ENCODE results near the gene XG. TPM values are rescaled to one million over a fixed set of nuclear protein-coding genes. Genes with fewer than 3 reads are reported as not detected.

Gene XG
- total and polyA plus RNA-seq, 2 donors from 2014 or later, result 0.43 to 0.50 TPM

DNA sequence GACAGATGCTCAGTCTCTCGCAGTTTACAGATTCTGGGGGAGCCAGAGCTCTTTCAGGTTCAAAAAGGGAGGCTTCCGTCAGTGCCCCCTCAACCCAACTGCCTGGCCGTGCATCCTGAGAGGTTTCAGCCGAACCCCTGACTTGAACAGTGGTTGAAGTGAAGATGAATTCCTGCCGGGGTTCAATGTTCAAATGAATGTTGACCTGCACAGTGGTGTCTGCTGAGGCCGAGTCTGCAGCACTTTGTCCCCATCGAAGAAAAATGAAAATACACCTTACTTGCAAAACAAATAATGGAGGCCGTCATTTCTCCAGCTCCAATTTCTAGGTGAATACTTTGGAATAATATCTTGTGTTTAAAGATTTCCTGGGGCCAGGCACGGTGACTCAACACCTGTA, 110.6 kb downstream of the XG start:
- no peak overlapping the region for H3K4me3 ChIP-seq (ENCODE audit: low read length in 3 of 3)
- no peak overlapping the region for H3K27ac ChIP-seq (ENCODE audit: low read depth in 2 of 2, low read length in 2 of 2)
- no peak overlapping the region for H3K9ac ChIP-seq (ENCODE audit: low read length in 3 of 3)
- TF ChIP-seq, protein P1, sequence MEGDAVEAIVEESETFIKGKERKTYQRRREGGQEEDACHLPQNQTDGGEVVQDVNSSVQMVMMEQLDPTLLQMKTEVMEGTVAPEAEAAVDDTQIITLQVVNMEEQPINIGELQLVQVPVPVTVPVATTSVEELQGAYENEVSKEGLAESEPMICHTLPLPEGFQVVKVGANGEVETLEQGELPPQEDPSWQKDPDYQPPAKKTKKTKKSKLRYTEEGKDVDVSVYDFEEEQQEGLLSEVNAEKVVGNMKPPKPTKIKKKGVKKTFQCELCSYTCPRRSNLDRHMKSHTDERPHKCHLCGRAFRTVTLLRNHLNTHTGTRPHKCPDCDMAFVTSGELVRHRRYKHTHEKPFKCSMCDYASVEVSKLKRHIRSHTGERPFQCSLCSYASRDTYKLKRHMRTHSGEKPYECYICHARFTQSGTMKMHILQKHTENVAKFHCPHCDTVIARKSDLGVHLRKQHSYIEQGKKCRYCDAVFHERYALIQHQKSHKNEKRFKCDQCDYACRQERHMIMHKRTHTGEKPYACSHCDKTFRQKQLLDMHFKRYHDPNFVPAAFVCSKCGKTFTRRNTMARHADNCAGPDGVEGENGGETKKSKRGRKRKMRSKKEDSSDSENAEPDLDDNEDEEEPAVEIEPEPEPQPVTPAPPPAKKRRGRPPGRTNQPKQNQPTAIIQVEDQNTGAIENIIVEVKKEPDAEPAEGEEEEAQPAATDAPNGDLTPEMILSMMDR (IDR thresholded peaks at IDR 0.05; ENCODE audit: borderline replicate concordance, extremely low read depth, insufficient read depth), result no peak
- FAIRE-seq, result no peak
- intact Hi-C loops (cut with DNase I), result no loop called here
- H3K4me1 ChIP-seq (ENCODE audit: control insufficient read depth in 2 of 3, insufficient read depth in 2 of 3, low read depth in 1 of 3, low read length in 3 of 3), result no peaks in the 10 kb centered on the region
- H3K9me3 ChIP-seq (ENCODE audit: control insufficient read depth in 2 of 3, insufficient read depth in 1 of 3, low read length in 3 of 3), result no peaks in the 10 kb centered on the region
- H3K27me3 ChIP-seq (ENCODE audit: control insufficient read depth, insufficient read depth, low read length), result no peaks in the 10 kb centered on the region
- no peaks in the 10 kb centered on the region for H3K36me3 ChIP-seq (ENCODE audit: control insufficient read depth in 2 of 3, insufficient read depth in 3 of 3, low read length in 3 of 3)
- no peak for DNase-seq

DNA sequence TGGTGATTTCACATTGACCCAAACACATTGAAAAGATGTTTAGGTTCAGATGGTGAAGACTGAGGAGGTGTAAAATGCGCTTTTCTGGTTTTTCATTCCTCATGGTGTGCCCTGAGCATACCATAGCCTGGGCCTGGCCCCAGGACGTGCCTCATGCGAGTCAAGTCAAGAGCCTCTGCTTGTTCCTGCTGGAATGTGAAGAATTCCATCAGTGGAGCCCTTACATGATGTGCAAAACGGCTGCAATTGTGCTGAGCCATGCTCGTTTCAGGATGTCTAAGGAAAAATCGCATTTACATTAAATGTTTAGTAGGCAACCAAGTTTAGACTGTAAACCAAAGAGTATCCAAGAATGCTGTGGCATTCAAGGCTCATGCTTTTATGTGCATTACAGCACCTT, 111.8 kb downstream of the XG start:
- H3K36me3 ChIP-seq (ENCODE audit: control insufficient read depth in 2 of 3, insufficient read depth in 3 of 3, low read length in 3 of 3), result no peaks in the 10 kb centered on the region
- no peak overlapping the region for H3K9ac ChIP-seq (ENCODE audit: low read length in 3 of 3)
- FAIRE-seq (no peak), DNase-seq (peak in 2 of 5 donors; percentile 19 to 28)
- H3K4me1 ChIP-seq (ENCODE audit: control insufficient read depth in 2 of 3, insufficient read depth in 2 of 3, low read depth in 1 of 3, low read length in 3 of 3), result no peaks in the 10 kb centered on the region
- H3K9me3 ChIP-seq (ENCODE audit: control insufficient read depth in 2 of 3, insufficient read depth in 1 of 3, low read length in 3 of 3), result no peaks in the 10 kb centered on the region
- no peak overlapping the region for H3K4me3 ChIP-seq (ENCODE audit: low read length in 3 of 3)
- TF ChIP-seq, protein P1 (IDR thresholded peaks at IDR 0.05; ENCODE audit: borderline replicate concordance, extremely low read depth, insufficient read depth), result no peak
- H3K27me3 ChIP-seq (ENCODE audit: control insufficient read depth, insufficient read depth, low read length), result no peaks in the 10 kb centered on the region
- no peak overlapping the region for H3K27ac ChIP-seq (ENCODE audit: low read depth in 2 of 2, low read length in 2 of 2)
- intact Hi-C loops (cut with DNase I), result no loop called here

Other genes with a start within 250 kb of the XG start
- 136 TPM for gene CD99, start 60.7 kb upstream of the XG start, total RNA-seq
- 125 TPM for gene CD99, start 60.7 kb upstream of the XG start, polyA plus RNA-seq (ENCODE audit: insufficient read depth, low read depth, low replicate concordance)
- gene GYG2, start 76.9 kb downstream of the XG start, total RNA-seq, result 2.2 TPM
- 2.9 TPM for gene GYG2, start 76.9 kb downstream of the XG start, polyA plus RNA-seq (ENCODE audit: insufficient read depth, low read depth, low replicate concordance)
- 106 TPM for gene ARSD, start 177.3 kb downstream of the XG start, total RNA-seq
- 35.4 TPM for gene ARSD, start 177.3 kb downstream of the XG start, polyA plus RNA-seq (ENCODE audit: insufficient read depth, low read depth, low replicate concordance)